Activated B cell treated with CpG ODN at 0.5 μM for 24 hours (primary cell): ENCODE measurements around the gene ATP6V1D. TPM values are rescaled to one million over a fixed set of nuclear protein-coding genes. Genes with fewer than 3 reads are reported as not detected.
"Not testable (repeated sequence)": the region's sequence is repeated elsewhere in the genome, so short reads cannot be mapped to it uniquely, and the experiment has no call there.

ENCODE experiments used
- ATAC-seq: fragments of 200-7000 bp; cut with Tn5 transposase; one replicate; pipeline ENCODE4 v1.10.0; 2021; ENCODE audit warnings: low read depth, mild to moderate bottlenecking, moderate library complexity
- CTCF ChIA-PET: fragments of 350-600 bp; sonication (Branson Sonifier 250); formaldehyde crosslinking; loops from one replicate; lab custom pipeline; 2021; ENCODE audit warnings: antibody characterized with exemption; lab: Charles Lee
- POLR2A ChIA-PET: fragments of 350-600 bp; sonication (Branson Sonifier 250); formaldehyde crosslinking; loops from one replicate; lab custom pipeline; 2021; ENCODE audit warnings: antibody characterized with exemption; lab: Charles Lee
- DNase-seq: peaks from one replicate; pipeline ENCODE4 v3.0.0; 2022
- H3K27ac Mint-ChIP-seq: one replicate; pipeline ENCODE4 v1.8.0; 2020; ENCODE audit warnings: mixed read lengths
- H3K27me3 Mint-ChIP-seq: one replicate; pipeline ENCODE4 v1.8.0; 2021; ENCODE audit warnings: mixed read lengths
- H3K36me3 Mint-ChIP-seq: one replicate; pipeline ENCODE4 v1.8.0; 2021; ENCODE audit warnings: low read depth, mixed read lengths
- H3K4me1 Mint-ChIP-seq: one replicate; pipeline ENCODE4 v1.8.0; 2021; ENCODE audit warnings: mixed read lengths
- H3K4me3 Mint-ChIP-seq: one replicate; pipeline ENCODE4 v1.8.0; 2020; ENCODE audit warnings: mild to moderate bottlenecking, mixed read lengths
- H3K9me3 Mint-ChIP-seq: one replicate; pipeline ENCODE4 v1.8.0; 2020; ENCODE audit warnings: mixed read lengths
- CTCF ChIP-seq: fragments of 200-600 bp; IDR thresholded peaks from one replicate; pipeline ENCODE4 v1.8.0; 2022; ENCODE audit warnings: antibody characterized with exemption, mild to moderate bottlenecking
- intact Hi-C: fragments of 100-400 bp; cut with micrococcal nuclease; formaldehyde crosslinking; loops from one replicate; pipeline ENCODE4 v1.15.1; 2024
- total RNA-seq: library from RNA; stranded (reverse); gene quantifications from 2 replicates; pipeline ENCODE4 v1.2.3, GENCODE V29; 2022

The ATP6V1D gene
- total RNA-seq, 1 donor from 2014 or later = 29.4 TPM

DNA sequence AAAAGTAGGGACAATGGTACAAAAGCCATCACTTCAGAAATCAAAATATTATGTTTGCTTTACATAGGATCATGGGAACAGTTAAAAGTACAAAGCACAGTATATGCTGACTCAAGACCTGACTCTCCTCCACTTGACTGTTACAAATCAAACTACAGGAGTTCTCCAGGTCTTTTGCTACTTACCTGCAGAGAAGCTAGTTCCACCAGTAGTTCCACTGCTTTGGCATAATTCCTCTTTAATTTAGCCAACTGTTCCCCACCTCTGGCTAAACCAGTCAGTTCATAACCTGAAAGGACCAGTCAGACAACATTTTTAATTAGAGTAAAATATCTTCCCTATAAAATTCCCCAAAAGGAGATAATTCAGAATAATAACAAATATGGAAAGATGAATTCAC, 14.0 kb downstream of the ATP6V1D start:
- Mint-ChIP-seq H3K4me3 (no peak overlapping the region), H3K9me3 (no peaks in the 10 kb centered on the region), H3K27ac (no peak overlapping the region), H3K4me1 (no peaks in the 10 kb centered on the region), H3K36me3 (peaks cover 68% of the 10 kb centered on the region), H3K27me3 (no peaks in the 10 kb centered on the region)
- POLR2A ChIA-PET = no interaction called here
- DNase-seq (no peak), ATAC-seq (no peak)
- intact Hi-C loops = no loop called here
- TF ChIP-seq CTCF = no peak
- CTCF ChIA-PET = no interaction called here

- no peak overlapping the region for H3K27ac Mint-ChIP-seq
- CTCF ChIA-PET = no interaction called here
These were observed 15.9 kb downstream of the ATP6V1D start for GRCh38 chr14:67343601-67344230.

GRCh38 chr14:67341231-67341630, 18.4 kb downstream of the ATP6V1D start:
- H3K27ac Mint-ChIP-seq, H3K4me1 Mint-ChIP-seq, H3K9me3 Mint-ChIP-seq, H3K4me3 Mint-ChIP-seq, CTCF ChIA-PET, intact Hi-C loops, POLR2A ChIA-PET, H3K27me3 Mint-ChIP-seq, ATAC-seq, DNase-seq: not testable (repeated sequence)
- peaks cover 66% of the 10 kb centered on the region for H3K36me3 Mint-ChIP-seq

More at GRCh38 chr14:67343601-67344230, 15.9 kb downstream of the ATP6V1D start:
- no peaks in the 10 kb centered on the region for H3K27me3 Mint-ChIP-seq
- ATAC-seq (no peak), DNase-seq (no peak)
- H3K36me3 Mint-ChIP-seq = peaks cover 64% of the 10 kb centered on the region
- no peaks in the 10 kb centered on the region for H3K4me1 Mint-ChIP-seq
- intact Hi-C loops = no loop called here
- TF ChIP-seq CTCF = no peak
- H3K9me3 Mint-ChIP-seq = no peaks in the 10 kb centered on the region
- POLR2A ChIA-PET = no interaction called here
- H3K4me3 Mint-ChIP-seq = no peak overlapping the region

DNA sequence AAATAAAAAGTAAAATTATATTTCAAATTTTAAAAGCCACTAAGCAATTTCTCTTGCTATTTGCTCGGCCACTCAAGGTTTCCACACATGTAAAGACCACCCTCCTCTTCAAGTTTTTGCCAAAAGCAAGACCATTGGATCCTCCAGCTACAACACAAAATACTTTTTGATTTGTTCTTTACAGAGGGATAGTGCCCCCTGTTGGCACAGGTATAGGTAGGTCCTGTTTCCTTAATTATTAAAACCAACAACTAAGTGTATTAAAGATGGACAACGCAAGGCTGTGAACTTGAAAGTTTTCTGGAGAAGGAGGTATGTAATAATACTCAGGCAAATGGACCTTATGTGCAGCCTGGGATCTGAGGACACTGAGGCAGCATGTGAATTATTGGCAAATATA, 23.8 kb downstream of the ATP6V1D start:
- Mint-ChIP-seq H3K4me1 (no peaks in the 10 kb centered on the region), H3K9me3 (no peaks in the 10 kb centered on the region), H3K27me3 (no peaks in the 10 kb centered on the region), H3K4me3 (no peak overlapping the region), H3K36me3 (peaks cover 77% of the 10 kb centered on the region), H3K27ac (no peak overlapping the region)
- intact Hi-C loops = loop anchor here (1.0 to 2.0 kb wide), 2 partner anchors 169 to 977 kb away; no protein-coding TSS in a partner anchor
- ChIA-PET POLR2A (no interaction called here), CTCF (interaction anchor here (1.0 to 1.5 kb wide), 4 partner anchors 168 to 977 kb away, joined by 3 to 4 read pairs (median 3); no protein-coding TSS in a partner anchor)
- TF ChIP-seq CTCF = no peak
- no peak for DNase-seq
- ATAC-seq = no peak

- Mint-ChIP-seq H3K27me3 (no peaks in the 10 kb centered on the region), H3K36me3 (peaks cover 64% of the 10 kb centered on the region)
- intact Hi-C loops = no loop called here
These were observed 27.1 kb downstream of the ATP6V1D start for GRCh38 chr14:67332468-67332867.

More at GRCh38 chr14:67332468-67332867, 27.1 kb downstream of the ATP6V1D start:
- no peak overlapping the region for H3K4me3 Mint-ChIP-seq
- ChIA-PET CTCF (no interaction called here), POLR2A (no interaction called here)
- no peaks in the 10 kb centered on the region for H3K4me1 Mint-ChIP-seq
- DNase-seq (no peak), ATAC-seq (no peak)
- H3K27ac Mint-ChIP-seq = no peak overlapping the region
- TF ChIP-seq CTCF = no peak
- no peaks in the 10 kb centered on the region for H3K9me3 Mint-ChIP-seq
